ENCODE measurements around the gene GTF3C4. TPM values are rescaled to one million over a fixed set of nuclear protein-coding genes. Genes with fewer than 3 reads are reported as not detected.
"Not testable (repeated sequence)": the region's sequence is repeated elsewhere in the genome, so short reads cannot be mapped to it uniquely, and the experiment has no call there.

Gene GTF3C4
- total RNA-seq, 2 donors from 2014 or later = 10.6 to 10.8 TPM

DNA sequence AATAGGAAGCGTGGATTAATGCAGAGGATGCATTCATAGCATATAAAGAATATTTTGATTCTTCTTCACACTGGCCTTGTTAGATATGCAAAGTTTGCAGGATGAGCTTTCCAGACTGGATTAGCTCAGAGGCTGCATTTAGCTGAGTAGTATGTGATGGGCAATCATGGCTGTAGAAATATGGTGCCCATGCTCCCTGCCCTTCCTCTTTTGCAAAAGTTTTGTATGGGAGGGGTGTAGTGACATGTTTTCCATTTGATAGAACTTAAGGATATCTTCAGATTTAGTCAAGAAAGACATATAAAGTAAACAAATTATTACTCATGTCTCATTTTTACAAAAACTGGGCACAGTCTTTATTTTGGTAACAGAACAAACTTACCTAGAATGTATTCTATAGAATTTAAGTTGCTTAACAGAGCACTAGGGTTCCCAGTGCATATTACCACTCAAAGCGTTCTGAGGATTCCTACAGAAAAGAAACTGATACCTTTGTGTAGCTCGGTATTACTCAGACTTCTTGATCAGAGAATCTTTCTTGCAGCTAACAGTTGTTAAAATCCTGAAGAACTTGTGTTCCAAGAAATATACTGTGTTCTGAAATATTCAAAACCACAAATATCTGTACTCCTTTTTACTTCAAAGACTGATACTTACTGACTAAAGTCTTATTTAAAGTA lies 9.8 kb downstream of the GTF3C4 start:
- DNase-seq (no peak), ATAC-seq (no peak)
- intact Hi-C loops (cut with DNase I, micrococcal nuclease) = loop anchor here in 1 of 2 donors (10.0 kb wide), 1 partner anchor 235 kb away; no protein-coding TSS in a partner anchor

DNA sequence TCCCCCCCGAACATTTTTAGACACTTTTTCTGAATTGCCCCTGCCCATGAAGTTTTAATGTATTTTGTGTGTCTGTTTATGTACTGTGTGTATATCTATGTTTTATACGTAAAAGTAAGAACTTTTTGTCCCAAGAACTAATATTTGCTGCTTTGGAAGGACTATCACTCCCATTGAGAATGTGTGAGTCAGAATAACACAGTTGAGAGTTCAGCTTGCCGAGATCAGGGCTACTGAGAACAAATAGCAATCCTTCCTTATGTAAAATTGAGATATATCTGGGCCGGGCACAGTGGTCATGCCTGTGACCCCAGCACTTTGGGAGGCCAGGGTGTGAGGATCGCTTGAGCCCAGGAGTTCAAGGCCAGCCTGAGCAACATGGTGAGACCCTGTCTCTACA lies 11.3 kb downstream of the GTF3C4 start:
- intact Hi-C loops (cut with DNase I, micrococcal nuclease) = loop anchor here in 1 of 2 donors (10.0 kb wide), 1 partner anchor 233 kb away; no protein-coding TSS in a partner anchor
- DNase-seq (no peak), ATAC-seq (no peak)

DNA sequence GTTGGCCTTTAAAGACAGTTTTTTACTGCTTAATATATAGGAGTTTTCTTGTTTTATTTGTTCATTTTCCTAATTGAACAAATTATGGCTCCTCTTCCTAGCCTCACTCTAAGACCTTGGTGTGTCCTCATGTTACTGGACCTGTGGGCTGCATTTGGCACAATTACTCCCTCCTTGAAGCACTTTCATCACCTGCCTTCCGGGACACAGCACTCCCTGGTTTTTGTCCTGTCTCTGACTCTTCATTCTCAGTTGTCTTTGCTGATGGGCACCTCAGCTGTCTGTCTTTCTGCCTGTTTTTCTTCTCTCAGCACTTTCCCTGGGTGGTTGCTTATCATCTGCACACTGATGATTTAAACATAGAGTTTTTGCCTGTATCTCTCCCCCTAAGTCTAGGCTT lies 13.6 kb downstream of the GTF3C4 start:
- ATAC-seq (no peak), DNase-seq (no peak)
- intact Hi-C loops (cut with DNase I, micrococcal nuclease) = loop anchor here in 1 of 2 donors (10.0 kb wide), 1 partner anchor 231 kb away; no protein-coding TSS in a partner anchor

DNA sequence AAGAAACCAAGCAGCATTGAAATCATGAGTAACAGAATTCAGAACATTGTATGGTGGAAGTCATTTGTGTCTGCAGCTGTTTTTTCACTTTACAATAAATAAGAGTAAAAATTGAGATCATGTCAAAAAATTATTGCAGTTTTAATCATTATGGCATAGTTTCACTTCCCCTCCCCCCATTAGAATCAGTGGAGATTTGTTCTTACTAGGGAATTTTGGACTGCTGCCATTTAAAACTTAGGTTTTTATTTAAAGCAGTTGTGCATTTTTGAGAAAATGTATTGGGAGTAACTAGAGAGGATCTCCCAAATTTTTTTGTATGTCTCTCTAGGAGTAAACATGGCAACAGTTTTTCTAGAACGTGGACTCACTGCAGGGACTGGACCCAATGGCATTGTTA lies 20.4 kb downstream of the GTF3C4 start:
- ATAC-seq (no peak), DNase-seq (no peak)
- intact Hi-C loops (cut with DNase I, micrococcal nuclease) = no loop called here

DNA sequence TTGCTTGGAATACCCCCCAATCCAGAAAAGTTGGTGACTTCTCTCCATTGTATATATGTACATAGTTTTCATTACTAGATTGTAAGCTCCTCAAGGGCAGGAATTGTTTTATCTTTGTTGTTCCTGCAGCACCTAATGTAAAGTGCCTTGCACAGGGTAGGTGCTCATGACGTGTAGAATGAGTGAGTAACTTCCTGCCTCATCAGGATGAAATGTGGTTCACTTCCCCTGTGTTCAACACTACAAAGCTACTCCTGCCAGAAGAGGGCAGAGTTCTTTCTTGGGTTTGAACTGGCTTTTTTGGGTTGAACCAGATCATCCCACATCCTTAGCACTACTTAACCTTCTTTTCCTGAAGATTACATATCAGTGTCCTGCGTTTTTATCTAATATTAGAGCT lies 23.9 kb downstream of the GTF3C4 start:
- ATAC-seq = peak; percentile 80
- intact Hi-C loops (cut with DNase I, micrococcal nuclease) = no loop called here
- no peak for DNase-seq

GRCh38 chr9:132697230-132697629 lies 27.0 kb downstream of the GTF3C4 start:
- DNase-seq (no peak), ATAC-seq (no peak)
- intact Hi-C loops (cut with DNase I, micrococcal nuclease) = no loop called here

- DNase-seq = peak in 1 of 2 donors; percentile 35
- intact Hi-C loops (cut with DNase I, micrococcal nuclease) = no loop called here
- ATAC-seq = peak; percentile 56
Observed at GRCh38 chr9:132698989-132699388, 28.7 kb downstream of the GTF3C4 start.

DNA sequence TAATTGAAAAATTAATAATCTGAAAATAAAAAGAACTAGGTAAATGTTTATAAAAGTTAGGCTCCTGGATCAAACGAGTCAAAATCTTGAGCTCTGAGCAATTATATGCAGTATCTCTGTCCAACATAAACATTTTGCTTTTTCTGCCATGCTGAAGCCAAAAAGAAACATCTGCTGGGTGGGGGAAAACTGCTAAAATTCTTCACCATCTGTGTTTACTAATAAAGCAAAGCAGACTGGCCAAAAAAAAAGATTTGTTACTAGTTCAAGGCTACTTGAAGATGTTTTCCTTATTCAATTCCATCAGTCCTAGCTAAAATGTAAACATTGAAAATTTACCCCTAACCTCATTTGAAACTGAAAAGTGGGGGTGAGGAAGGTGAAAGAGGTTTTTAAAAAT lies 29.7 kb downstream of the GTF3C4 start:
- intact Hi-C loops (cut with DNase I, micrococcal nuclease) = no loop called here
- no peak for ATAC-seq
- no peak for DNase-seq

GRCh38 chr9:132702254-132702653 lies 32.0 kb downstream of the GTF3C4 start:
- intact Hi-C loops (cut with DNase I, micrococcal nuclease) = no loop called here
- DNase-seq = no peak
- ATAC-seq = no peak

- intact Hi-C loops (cut with DNase I, micrococcal nuclease) = no loop called here
- ATAC-seq (peak; percentile 42), DNase-seq (no peak)
Observed at GRCh38 chr9:132703336-132703735, 33.1 kb downstream of the GTF3C4 start.

DNA sequence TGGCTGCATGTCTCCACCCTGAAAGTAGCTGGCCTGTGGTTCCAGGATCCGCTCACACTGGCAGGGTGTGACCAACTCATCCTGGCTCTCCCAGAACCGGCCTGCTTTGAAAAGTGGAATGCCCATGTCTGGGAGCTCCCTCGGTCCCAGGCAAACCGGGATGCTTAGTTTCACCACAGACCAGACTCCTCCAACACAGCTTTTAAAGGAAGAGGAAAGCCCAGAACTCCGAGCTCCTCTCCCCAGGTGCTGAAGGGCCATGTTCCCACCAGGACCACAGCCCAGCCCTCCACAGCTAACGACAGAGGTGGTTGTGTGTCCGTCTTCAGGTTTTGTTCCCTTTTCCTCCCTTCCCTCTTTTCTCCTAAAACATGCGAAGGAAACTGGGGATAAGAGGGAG lies 38.0 kb downstream of the GTF3C4 start:
- intact Hi-C loops (cut with DNase I, micrococcal nuclease) = no loop called here
- no peak for ATAC-seq
- no peak for DNase-seq

GRCh38 chr9:132708769-132709430 lies 38.6 kb downstream of the GTF3C4 start:
- intact Hi-C loops (cut with DNase I, micrococcal nuclease) = no loop called here
- DNase-seq = no peak
- no peak for ATAC-seq

DNA sequence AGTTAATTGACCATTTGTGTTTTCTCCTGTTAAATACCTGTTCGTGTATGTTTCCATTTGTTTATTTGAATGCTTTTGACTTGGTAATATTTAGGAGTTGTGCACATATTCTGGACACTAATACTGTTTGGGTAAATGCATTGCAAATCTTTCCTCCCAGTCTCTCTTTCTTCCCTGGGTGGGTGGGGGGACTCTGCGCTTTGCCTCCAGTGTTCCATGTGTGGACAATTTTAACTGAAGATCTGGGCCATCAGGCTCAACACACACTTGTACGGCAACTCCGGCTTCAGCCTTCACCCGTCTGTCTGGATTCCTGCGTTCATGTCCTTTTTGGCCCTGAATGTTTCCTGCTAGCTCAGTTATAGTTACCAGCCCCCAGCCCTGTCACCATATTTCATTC lies 40.1 kb downstream of the GTF3C4 start:
- no peak for DNase-seq
- no peak for ATAC-seq
- intact Hi-C loops (cut with DNase I, micrococcal nuclease) = no loop called here

- ATAC-seq; DNase-seq; intact Hi-C loops (cut with DNase I, micrococcal nuclease): not testable (repeated sequence)
Observed at GRCh38 chr9:132711152-132711551, 40.9 kb downstream of the GTF3C4 start.

DNA sequence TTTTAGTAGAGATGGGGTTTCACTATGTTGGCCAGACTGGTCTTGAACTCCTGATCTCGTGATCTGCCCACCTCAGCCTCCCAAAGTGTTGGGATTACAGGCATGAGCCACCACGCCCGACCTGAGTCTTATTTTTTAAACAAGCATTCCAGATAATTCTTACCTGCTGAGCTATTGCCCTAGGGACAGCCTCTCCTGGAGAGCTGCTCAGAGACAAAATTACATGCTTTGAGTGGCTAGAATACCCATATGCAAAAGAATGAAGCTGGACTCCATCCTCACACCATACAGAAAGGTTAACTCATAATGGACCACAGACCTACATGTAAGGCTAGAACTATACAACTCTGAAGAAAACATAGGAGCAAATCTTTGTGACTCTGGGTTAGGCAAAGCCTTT lies 41.6 kb downstream of the GTF3C4 start:
- ATAC-seq (no peak), DNase-seq (no peak)
- intact Hi-C loops (cut with DNase I, micrococcal nuclease) = no loop called here

DNA sequence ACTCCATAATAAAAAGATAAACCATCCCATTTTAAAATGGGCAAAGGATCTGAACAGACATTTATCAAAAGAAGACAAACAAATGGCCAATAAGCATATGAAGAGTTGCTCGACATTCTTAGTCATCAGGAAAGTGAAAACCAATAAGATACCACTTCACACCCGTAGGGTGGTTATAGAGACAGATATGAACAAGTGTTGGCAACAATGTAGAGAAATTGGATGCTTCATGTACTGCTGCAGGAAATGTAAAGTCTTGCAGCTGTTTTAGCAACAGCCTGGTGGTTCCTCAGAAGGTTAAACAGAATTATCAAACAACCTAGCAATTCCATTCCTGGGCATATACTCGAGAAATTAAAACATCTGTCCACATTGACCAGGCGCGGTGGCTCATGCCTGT lies 42.5 kb downstream of the GTF3C4 start:
- intact Hi-C loops (cut with DNase I, micrococcal nuclease) = no loop called here
- no peak for ATAC-seq
- DNase-seq = no peak

- intact Hi-C loops (cut with DNase I, micrococcal nuclease) = no loop called here
- DNase-seq (no peak), ATAC-seq (no peak)
Observed at GRCh38 chr9:132716007-132716406, 45.7 kb downstream of the GTF3C4 start.

GRCh38 chr9:132717326-132717945 lies 47.2 kb downstream of the GTF3C4 start:
- DNase-seq = no peak
- ATAC-seq = no peak
- intact Hi-C loops (cut with DNase I, micrococcal nuclease) = no loop called here

DNA sequence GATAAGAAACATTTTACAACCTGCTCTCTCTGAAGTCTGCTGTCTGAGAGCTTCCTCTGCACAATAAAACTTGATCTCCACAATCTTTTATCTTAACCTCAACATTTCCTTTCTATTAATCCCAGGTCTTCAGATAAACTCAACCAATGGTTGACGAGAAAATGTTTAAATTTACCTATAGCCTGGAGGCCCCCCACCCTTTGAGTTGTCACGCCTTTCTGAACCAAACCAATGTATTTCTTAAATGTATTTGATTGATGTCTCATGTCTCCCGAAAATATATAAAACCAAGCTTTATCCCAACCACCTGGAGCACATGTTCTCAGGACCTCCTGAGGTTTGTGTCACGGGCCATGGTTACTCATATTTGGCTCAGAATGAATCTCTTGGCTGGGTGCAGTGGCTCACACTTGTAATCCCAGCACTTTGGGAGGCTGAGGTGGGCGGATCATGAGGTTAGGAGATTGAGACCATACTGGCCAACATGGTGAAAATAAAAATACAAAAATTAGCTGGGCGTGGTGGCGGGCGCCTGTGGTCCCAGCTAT lies 48.2 kb downstream of the GTF3C4 start:
- ATAC-seq; DNase-seq; intact Hi-C loops (cut with DNase I, micrococcal nuclease): not testable (repeated sequence)

GRCh38 chr9:132721661-132722060 lies 51.4 kb downstream of the GTF3C4 start:
- intact Hi-C loops (cut with DNase I, micrococcal nuclease) = no loop called here
- no peak for ATAC-seq
- no peak for DNase-seq

All from left colon (tissue), 2 donors.